Activated naive CD4-positive, alpha-beta T cell treated with Interleukin-2 at 50 U/mL for 16 hours (primary cell): ENCODE results near the gene CADM2.
"Not testable (repeated sequence)": the region's sequence is repeated elsewhere in the genome, so short reads cannot be mapped to it uniquely, and the experiment has no call there.

Experiments
- DNase-seq: peaks from one replicate; pipeline ENCODE4 v3.0.0-alpha.2; 2020

The CADM2 gene

GRCh38 chr3:84958495-84959469 lies at the start of gene CADM2:
TSS of gene CADM2 (plus strand) at chr3:84958989.
- DNase-seq: peak; percentile 64

- DNase-seq: not testable (repeated sequence)
Measured at GRCh38 chr3:84918592-84918991, 40.2 kb upstream of the CADM2 start.

- DNase-seq: no peak
Measured at GRCh38 chr3:84922682-84923081, 36.1 kb upstream of the CADM2 start.

- no peak for DNase-seq
Measured at GRCh38 chr3:84925571-84925970, 33.2 kb upstream of the CADM2 start.

- no peak for DNase-seq
Measured at GRCh38 chr3:84943379-84943778, 15.4 kb upstream of the CADM2 start.

GRCh38 chr3:84946240-84946639 lies 12.5 kb upstream of the CADM2 start:
- no peak for DNase-seq

- no peak for DNase-seq
Measured at GRCh38 chr3:84959470-84960271, 882 bp downstream of the CADM2 start.

GRCh38 chr3:84960581-84960980 lies 1.8 kb downstream of the CADM2 start:
- no peak for DNase-seq

- no peak for DNase-seq
Measured at GRCh38 chr3:84961011-84961410, 2.2 kb downstream of the CADM2 start.

- no peak for DNase-seq
Measured at GRCh38 chr3:84961521-84962255, 2.9 kb downstream of the CADM2 start.

GRCh38 chr3:84962415-84962814 lies 3.6 kb downstream of the CADM2 start:
- DNase-seq: no peak

- DNase-seq: no peak
Measured at GRCh38 chr3:84963137-84963536, 4.3 kb downstream of the CADM2 start.

GRCh38 chr3:84965141-84965540 lies 6.4 kb downstream of the CADM2 start:
- DNase-seq: no peak

GRCh38 chr3:84967767-84968581 lies 9.2 kb downstream of the CADM2 start:
- DNase-seq: no peak

- DNase-seq: no peak
Measured at GRCh38 chr3:84968701-84969235, 10.0 kb downstream of the CADM2 start.

GRCh38 chr3:84974347-84974746 lies 15.6 kb downstream of the CADM2 start:
- DNase-seq: no peak

- DNase-seq: no peak
Measured at GRCh38 chr3:84977021-84977420, 18.2 kb downstream of the CADM2 start.

- no peak for DNase-seq
Measured at GRCh38 chr3:84978843-84979242, 20.1 kb downstream of the CADM2 start.

GRCh38 chr3:84980011-84980410 lies 21.2 kb downstream of the CADM2 start:
- no peak for DNase-seq

- DNase-seq: no peak
Measured at GRCh38 chr3:84980456-84980855, 21.7 kb downstream of the CADM2 start.

- DNase-seq: no peak
Measured at GRCh38 chr3:84983490-84983889, 24.7 kb downstream of the CADM2 start.

GRCh38 chr3:84984429-84984828 lies 25.6 kb downstream of the CADM2 start:
- DNase-seq: no peak
